IMR-90 (cell line): ENCODE measurements around the gene RGPD3.
"Not testable (repeated sequence)": the region's sequence is repeated elsewhere in the genome, so short reads cannot be mapped to it uniquely, and the experiment has no call there.

ENCODE experiments used
- MAZ ChIP-seq: IDR thresholded peaks from 2 replicates; pipeline ENCODE4 v1.6.1; 2012; ENCODE audit warnings: low read depth, mild to moderate bottlenecking, low read length, improper control_type of control experiment, moderate library complexity, borderline replicate concordance
- POLR2A ChIP-seq: IDR thresholded peaks from 2 replicates; pipeline ENCODE4 v1.6.1; 2012; ENCODE audit warnings: mild to moderate bottlenecking, low read depth, low read length
- TF ChIP-seq, protein P1 (sequence below): conservative IDR thresholded peaks from 2 replicates; pipeline ENCODE4 v1.5.1; 2012; ENCODE audit warnings: mild to moderate bottlenecking, low read depth, low read length, improper control_type of control experiment

DNA sequence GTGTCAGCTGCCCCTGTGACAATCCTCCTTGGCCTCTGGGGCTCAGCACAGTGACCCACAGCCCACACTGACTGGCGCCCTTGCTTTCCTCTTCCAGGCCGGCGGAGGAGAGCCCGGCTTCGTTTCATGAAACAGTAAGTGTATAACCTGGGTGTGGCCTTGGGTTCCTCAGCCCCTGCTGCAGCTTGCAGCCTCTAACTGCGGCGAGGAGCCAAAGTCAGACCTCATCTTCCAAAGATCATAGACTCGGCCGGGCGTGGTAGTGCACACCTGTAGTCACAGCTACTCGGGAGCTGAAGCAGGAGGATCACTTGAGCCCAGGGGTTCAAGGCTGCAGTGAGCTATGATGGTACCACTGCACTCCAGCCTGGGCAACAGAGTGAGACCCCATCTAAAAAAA lies 36.0 kb upstream of the RGPD3 start:
- TF ChIP-seq, protein P1, sequence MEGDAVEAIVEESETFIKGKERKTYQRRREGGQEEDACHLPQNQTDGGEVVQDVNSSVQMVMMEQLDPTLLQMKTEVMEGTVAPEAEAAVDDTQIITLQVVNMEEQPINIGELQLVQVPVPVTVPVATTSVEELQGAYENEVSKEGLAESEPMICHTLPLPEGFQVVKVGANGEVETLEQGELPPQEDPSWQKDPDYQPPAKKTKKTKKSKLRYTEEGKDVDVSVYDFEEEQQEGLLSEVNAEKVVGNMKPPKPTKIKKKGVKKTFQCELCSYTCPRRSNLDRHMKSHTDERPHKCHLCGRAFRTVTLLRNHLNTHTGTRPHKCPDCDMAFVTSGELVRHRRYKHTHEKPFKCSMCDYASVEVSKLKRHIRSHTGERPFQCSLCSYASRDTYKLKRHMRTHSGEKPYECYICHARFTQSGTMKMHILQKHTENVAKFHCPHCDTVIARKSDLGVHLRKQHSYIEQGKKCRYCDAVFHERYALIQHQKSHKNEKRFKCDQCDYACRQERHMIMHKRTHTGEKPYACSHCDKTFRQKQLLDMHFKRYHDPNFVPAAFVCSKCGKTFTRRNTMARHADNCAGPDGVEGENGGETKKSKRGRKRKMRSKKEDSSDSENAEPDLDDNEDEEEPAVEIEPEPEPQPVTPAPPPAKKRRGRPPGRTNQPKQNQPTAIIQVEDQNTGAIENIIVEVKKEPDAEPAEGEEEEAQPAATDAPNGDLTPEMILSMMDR = not testable (repeated sequence)
- TF ChIP-seq POLR2A, MAZ: not testable (repeated sequence)
